HG03442 (cell line): Measurements from ENCODE around the gene CKS2.

Experiments used
- ATAC-seq: cut with Tn5 transposase; IDR thresholded peaks from one replicate; pipeline ENCODE4 v1.9.1; 2021; ENCODE audit warnings: mild to moderate bottlenecking, moderate library complexity; ENCODE audit not compliant: unreplicated experiment

The CKS2 gene

GRCh38 chr9:89363921-89364665, 53.1 kb downstream of the CKS2 start:
- ATAC-seq = no peak

GRCh38 chr9:89364666-89365531, 53.9 kb downstream of the CKS2 start:
- ATAC-seq = no peak

DNA sequence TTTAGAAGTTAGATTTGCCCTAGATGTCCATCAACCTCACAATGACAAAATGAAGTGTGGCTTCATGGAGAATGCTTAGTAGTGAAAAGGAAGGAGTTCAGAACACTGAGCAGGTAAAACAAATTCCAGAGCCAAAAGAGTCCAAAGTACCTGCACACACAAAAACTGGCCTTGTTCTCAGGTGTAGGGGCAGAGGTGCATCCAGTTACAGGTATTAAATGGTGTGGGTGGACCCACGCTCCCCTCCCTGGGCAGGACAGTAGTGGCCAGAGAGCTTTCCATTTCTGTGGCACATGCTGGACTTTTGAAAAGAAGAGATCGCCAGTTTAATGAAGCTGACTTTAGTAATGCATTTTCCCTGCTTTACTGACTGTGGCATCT, 54.5 kb downstream of the CKS2 start:
- ATAC-seq = no peak
